DMS114 treated with DMSO at 0.1 percent for 48 hours (cell line): Measurements from ENCODE around the gene CDK5RAP2.

Source experiments
- DNase-seq: peaks from one replicate; lab custom pipeline; 2025; ENCODE audit not compliant: unreplicated experiment; lab: John Stamatoyannopoulos, UW

The CDK5RAP2 gene

DNA sequence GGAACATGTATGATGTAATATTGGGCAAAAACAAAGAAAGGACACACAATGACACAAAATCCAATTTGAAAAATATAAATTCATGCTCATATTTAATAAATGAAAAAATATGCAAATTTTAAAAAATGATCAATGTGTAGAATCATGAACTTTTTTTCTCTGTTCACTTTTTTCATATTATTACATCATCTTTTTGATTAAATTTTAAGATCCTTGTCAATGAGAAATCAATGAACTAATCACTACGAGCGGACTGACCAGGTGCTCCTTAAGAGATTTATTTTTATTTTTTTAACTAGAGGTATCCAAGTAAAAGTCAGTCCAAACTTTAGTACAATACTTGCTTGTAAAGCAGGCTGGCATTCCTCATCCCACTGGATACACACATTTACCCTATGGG lies 174.1 kb downstream of the CDK5RAP2 start:
- DNase-seq: no peak

DNA sequence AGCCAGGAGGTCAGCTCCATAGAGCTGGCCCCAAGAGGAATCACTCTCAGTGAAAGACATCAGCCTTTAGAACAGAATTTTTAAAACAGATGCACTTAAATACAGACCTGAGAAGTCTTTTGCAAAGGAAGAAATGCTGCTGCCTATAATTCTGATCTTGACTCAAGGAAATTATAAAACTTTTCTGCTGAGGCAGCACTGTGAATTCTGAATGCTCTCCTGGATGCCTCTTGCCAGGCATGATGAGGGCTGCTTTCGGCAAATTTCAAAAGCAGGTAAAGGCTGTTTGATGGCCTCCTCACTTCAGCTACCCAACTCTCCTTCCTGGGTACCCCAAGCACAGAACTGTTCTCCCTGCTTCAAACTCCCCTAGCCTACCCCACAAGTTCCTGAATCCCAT lies 174.8 kb downstream of the CDK5RAP2 start:
- no peak for DNase-seq

DNA sequence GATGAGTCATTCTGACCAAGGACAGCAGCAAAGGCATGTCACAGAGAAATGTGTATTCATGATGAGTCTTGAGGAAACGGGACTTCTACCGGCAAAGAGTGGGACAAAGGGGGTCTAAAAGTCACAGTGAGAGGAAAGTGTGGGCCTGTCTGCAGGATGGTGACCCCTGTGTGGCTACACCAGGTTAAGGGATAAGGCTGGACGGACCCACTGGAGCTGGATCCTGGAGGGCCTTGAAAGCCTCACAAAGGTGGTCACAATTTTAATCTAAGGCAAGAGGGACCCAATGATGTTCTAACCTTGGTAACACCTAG lies 176.5 kb downstream of the CDK5RAP2 start:
- no peak for DNase-seq

DNA sequence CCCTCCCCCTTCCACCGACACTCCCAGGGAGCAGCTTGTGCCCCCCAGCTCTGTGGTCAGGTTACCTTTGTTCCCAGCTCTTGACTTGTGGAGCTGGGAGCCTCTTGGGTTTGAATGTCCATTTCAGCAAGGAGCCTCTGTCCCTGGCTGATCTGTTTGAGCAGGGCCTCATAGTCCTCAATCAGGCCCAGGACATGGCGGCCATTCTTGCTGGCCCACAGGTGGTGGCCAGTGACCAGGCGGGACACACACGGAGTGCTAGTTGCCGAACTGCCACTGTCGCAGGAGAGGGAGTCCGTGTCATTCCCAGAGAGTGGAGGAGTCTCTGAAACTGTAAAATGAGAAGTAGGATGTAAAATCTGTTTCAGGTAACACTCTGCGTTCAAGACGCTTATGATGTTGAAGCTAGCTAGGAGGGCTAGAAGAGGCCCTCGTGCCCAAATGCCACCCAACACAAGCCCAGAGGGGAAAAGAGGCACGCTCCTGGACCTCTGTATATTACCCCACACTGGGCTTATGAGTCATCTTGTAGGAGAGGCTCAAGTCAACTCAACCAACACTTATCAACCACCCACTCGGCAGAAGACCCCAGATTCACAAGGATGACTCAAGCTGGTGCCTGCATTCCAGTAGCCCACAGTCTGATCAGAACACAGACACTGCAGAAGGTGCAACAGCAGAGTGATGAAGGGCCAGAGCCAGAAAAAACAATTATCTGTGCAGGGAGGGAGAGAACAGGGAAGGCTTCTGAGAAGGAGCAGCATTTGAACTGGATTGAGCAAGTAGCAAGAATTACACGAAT lies 177.0 kb downstream of the CDK5RAP2 start:
- DNase-seq: no peak

DNA sequence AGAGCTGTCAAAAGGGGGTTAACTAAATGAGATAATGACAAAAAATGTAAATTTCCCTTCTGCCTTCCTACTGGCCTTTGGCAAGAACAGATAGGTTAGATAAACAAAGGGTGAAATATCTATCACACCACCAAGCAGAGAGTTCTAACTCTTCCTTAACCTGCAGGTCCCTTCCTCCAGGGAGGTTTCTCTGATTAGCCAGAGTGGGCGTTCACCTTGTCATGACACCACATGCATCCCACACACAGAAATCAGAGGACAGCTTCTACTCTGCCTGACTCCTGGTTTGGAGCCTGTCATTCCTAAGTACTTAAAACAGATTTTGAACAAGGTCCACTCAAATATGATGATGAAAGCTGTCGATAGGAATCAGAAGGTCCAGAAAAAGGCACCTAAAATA lies 180.0 kb downstream of the CDK5RAP2 start:
- no peak for DNase-seq

DNA sequence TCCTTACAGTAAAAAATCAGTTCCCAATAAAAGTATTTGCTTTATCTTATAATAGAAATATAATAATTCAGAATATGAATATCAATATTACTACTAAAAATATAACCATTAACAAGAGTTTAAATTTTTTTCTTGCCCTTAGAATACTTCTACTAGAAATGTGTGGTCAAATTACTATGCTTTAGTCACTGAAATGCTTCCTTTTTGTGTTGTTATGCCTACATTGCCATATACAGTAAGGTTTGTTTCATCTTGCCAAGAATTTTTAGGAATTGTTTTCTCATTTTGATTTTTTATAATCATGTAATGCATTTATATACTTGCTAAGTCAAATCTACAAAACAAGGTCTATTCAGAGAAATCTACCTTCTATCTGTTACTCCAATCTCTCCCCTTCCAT lies 181.7 kb downstream of the CDK5RAP2 start:
- DNase-seq: no peak

DNA sequence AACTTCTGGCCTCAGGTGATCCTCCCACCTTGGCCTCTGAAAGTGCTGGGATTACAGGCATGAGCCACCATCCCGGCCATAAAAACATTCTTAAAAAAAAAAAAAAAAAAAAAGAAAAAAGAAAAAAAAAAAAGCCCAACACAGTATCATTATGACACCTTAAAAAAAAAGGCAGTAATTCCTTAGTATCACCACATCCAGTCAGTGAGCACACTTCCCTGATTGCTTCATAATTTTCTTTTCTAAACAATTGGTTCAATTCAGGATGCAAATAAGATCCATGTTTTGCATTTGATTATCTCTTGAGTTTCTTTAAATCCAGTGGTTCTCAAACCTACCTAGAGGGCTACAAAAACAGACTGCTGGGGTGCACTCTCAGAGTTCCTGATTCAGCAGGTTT lies 182.5 kb downstream of the CDK5RAP2 start:
- no peak for DNase-seq

DNA sequence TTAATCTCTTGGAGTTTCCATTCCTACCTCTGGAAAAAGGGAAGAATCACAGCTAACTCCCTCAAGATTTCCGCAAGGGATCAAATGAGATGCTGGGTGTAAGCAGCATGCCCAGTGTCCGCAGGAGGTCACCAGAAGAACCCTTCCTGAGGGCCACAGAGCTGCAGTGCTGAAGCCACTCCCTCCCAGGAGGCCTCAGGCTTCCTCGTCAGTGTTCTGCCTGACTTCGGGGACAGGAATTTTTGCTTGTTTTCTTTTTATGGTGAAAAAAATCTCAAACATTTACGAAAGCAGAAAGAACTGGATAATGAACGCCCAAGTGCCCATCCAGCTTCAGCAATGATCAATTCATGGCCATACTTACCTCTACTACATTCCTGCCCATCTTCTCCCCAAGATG lies 183.0 kb downstream of the CDK5RAP2 start:
- DNase-seq: no peak

DNA sequence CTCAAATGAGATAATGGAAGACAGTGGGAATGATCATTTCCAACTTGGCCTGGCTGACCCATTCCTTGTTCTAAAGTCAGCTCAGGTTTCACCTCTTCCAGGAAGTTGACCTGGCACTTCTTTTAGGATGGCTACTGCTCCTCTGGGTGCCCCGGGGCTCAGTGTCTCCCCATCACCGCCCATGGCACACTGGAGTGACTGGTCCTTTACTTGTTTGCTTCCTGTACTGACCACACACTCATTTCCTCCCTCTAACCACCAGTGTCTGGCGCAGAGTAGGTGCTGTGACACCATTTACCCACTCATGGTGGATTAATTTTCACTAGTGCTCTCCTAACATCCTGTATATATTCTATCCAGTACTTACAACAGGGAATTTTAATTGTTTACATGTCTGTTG lies 183.5 kb downstream of the CDK5RAP2 start:
- no peak for DNase-seq

DNA sequence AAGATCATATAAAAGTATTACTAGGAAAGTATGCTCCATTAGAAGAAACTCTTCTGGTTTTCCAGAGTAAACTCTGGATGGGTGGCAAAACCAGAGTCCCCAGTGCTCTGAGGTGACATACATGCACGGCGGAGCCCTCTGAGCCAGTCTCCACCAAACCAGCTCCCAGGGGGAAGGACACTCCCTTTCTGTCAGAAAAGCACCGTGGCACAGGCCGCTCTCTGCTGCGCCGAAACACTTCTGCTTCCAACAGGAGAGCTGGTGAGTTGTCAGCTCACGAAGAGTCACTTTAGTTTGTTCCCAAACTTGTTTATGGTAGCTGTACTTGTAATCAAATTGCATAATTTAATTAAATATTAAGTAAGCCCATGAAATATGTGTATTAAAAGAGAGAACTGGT lies 184.6 kb downstream of the CDK5RAP2 start:
- DNase-seq: no peak

DNA sequence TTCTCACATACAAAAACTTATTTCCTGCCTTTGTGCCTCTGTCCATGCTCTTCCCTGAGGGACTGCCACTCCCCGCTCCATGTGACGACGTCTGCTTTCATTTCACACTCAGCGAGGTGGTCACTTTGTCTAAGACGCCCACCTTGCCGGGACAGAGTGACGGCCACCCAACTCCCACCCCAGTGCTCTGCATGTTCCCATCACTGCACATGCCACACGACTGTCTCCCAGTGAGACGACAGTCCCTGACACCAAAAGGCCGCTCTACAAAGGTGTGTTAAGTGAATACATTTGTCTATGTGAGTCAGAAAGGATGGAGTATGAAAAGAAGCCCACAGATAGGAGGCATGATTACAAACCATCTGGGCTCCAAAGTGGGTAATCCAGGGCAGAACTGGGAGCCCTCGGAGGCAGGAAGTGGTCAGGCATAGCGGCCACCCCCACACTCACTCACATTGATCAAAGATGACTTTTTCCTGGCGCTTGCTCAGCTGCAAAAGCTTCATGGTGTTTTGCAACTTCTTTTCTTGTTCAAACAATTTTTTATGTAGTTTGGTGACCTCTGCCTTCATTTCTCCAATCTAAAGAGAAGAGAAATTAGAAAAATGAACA lies 185.8 kb downstream of the CDK5RAP2 start:
- DNase-seq: no peak

DNA sequence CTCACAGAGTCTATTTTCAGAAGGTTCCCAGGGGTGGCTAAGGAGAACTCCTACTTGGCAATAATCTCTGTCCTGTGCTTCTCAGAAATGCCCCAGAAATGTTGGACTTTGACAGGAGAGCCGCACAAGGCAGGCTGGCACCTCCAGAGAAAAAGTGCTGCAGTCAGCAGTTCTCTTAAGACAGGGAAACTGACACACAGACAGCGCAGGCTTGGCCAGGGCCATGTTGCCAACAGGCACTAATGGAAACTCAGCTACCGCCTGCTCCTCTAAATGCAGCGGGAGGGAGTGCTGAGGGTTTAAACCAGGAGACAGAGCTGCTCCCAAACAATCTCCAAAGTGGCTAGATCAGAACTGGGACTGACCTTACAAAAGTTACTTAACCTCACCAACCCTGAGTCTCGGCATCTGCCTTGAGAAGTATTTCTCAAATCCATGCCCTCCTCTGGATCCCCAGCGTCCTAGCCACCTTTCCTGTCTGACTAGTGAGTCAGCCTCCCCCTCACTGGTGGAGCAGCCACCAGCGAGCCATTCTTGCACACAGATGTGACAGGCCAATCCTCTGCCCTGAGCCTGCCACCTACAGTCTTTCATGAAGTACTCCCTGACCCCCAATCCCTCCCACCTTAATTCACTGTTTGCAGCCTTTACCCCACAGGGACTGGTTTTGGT lies 186.4 kb downstream of the CDK5RAP2 start:
- DNase-seq: no peak

DNA sequence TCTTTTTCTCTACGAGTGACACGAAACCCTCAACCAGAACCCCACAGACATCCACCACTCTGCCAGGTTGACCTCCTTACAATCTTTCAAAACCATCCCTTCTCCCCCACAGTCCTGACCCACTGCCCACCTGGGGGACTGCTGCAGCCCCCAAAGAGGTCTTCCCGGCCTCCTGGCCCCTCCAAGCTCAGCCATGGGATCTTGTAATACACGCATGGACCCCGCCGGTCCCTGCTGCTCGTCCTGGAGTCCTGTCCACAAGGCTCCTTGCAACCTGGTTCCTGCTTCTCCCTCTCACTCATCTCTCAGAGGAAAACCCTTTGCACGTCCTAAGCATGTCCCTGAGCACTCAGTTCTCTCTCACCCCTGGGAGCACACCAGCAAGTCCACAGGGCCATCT lies 187.3 kb downstream of the CDK5RAP2 start:
- DNase-seq: no peak

DNA sequence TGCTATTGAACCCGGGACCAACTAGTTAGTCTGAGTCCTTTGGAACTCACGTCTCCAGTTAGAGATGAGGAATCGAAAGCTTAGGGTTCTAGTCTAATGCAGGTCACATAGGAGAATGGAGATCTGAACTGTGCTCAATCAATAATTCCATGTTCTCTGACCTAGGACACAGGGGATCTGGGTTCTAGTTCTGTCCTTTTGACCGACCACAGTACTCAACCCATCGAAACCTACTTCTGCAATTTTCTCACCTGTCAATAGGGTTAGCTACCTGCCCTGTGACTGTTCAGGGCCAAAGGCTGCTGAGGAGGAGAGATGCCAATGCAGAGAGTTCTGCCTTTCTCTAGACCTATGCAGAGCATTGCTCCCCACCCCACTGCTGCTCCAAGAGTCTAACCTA lies 187.7 kb downstream of the CDK5RAP2 start:
- no peak for DNase-seq

DNA sequence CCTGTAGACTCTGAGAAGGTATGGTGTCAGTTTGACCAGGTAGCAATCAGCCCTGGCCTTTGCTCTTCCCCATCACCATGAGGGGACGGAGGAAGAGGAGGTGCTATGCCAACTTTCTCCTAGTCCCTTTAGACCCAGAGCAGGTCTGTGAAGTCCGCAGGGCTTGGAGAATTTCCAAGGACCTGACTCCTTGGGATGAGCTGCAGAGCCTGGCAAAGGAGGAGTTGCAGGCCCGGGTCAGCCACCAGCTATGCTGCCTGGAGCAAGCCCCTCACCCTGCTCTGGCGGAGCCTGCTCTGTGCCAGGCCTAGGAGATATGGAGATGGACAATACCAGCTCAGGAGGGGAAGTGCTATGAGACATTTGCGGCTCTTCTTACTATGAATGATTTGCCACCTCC lies 188.3 kb downstream of the CDK5RAP2 start:
- no peak for DNase-seq

DNA sequence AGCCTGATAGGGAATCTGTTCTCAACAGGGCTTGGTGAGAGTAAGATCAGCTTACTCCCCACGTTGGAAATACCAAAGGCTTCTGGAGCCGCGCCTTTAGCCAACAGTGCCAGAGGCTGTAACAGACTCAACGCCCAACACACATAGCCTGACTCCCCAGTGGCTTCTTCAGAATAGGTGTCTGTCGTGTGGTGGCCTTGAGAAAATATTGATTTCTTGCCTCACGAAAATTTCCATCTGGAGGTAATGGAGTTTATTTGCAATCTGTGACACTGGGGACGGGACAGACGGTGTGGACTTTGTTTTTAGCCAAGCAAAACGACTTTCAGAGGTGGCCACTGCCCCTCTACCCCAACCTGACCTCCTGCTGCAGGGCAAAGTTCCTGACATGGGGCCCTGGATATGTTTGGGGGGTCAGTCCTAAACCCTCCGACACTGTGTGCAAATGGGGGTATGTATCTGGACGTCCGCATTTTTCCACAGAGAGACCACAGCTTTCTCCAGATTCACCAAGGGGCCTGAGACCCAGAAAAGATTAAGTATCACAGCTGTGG lies 189.3 kb downstream of the CDK5RAP2 start:
- DNase-seq: no peak

DNA sequence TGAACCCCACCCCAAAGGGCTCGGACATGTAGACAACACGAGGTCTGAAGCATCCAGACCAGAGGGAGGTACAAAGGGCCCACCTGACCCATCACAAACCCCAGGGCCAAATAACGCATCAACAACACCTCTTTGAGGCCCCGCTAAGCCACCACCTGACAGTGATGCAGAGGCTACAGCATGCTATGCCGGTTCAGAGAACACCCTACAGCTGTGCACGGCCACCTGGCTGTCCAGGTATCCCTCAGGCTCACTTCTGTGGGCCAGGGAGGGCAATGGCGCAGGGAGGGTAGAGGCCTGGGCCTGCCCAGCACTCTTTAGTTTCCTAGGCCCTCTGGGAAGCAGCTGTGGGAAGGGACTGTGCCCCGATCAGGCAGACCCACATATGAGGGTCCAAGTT lies 190.1 kb downstream of the CDK5RAP2 start:
- DNase-seq: no peak

DNA sequence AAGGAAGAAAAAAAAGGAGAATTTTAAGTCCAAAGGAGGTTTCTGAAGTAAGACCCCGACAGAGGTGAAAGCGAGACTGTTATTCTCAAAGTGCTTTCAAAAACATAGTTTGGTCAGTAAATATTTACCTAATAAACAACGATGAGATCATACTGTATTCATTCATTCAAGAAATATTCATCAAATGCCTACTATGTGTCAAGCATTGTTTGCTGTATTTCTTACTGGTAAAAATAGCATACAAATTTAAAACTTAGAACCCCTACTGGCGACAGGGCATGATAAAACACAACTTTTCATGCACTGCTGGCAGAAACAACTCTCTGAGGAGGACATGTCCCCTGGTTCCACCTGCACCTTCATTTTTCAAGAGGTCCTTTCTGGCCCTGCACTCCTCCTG lies 190.7 kb downstream of the CDK5RAP2 start:
- DNase-seq: no peak

DNA sequence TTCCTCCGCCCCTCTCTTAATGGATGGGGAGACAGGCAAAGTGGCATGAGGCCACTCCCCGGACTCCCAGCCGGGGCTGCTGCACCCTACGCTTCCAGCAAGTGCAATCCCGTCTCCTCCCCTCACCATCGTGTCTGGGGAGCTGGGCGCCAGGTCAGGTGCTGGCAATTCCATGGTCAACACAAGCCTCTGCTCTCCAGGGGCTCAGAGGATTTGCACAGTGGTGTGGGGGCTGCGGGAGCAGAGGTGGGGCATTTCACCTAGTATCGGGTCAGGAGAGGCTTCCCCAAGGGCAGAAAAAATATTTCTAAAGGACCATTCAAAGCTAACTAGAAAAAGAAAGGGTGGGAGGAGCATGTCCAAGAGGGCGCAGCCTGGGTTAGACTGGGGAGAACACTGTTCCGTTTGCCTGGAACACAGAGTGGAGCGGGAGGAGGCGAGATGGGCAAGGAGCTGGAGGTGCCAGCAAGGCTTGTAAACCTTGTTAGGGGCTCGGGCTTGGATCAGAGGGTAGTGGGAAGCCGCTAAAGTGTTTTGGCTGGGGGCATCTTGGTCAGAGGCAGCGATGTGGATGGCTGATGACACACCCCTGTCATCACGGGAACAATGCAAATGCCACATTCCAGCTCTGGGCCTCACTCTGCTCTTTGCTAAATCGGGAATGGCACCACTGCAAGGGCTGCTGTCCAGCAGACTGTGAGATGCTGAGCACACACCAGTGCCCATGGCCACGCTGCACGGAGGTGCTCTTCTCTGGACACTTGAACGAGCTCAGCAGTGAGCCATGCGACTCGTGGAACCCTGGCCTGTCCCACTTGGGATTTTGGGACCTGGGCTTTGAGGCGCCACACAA lies 191.7 kb downstream of the CDK5RAP2 start:
- DNase-seq: no peak

DNA sequence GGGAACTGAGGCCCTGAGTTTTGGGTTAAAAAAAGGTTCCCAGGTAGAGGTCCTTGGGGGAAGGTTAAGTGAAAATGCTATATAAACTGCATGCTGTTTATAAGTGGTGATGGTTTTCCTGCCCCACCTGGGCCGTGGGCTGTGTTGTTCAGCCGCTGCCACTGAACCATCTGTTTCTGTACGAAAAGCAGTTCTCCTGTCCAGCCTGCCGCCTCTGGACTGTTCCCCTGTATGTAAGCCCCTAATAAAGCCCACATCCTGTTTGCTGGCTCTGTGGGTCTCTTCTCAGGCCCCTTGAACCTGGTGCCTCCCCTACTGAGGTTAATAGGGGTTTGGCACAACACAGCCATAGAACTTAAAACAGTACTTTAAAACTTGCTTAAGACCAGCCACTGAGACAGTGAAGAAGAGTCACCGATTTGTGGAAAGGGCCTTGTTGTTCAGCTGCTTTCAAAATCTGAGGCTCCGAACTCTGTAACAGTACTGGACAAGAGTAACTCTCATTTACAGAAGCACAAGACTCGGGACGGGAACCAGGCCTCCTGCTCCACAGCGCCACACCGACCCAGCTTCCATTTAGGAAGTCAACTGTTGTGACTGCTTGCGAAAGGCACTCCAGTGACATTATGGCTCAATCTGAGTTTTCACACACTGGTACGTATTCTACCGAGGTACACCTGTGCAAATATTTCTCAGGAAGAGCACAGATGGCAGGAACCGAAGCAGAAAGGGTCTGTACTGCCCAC lies 192.5 kb downstream of the CDK5RAP2 start:
- no peak for DNase-seq
